Measurements from ENCODE around the gene TMPRSS9. TPM values are rescaled to one million over a fixed set of nuclear protein-coding genes. Genes with fewer than 3 reads are reported as not detected.
A peak's percentile ranks its signal among the peaks of the same experiment; 100 is the strongest.

The TMPRSS9 gene
- total RNA-seq, 1 donor from 2014 or later: not detected

DNA sequence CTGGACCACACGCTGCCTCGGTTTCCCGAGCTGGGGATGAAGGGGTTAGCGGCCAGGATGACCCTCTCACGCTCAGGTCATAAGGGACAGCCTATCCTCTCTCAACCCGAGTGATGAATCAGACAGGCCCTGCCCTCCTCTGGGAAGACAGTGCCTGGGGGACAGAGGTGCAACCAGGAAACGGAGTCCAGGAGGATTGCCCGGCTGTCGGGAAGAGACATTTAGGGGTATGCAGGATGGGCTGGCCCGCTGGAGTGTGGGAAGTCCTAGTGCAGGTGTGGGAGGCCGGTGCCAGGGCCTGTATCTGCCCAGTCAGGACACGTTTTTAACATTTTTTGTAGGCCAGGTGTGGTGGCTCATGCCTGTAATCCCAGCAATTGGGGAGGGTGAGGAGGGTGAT, 40.0 kb upstream of the TMPRSS9 start:
- Mint-ChIP-seq H3K27ac (no peak overlapping the region), H3K36me3 (ENCODE audit: low read depth) (peaks cover 27% of the 10 kb centered on the region), H3K9me3 (peaks cover under 1% of the 10 kb centered on the region), H3K4me3 (no peak overlapping the region), H3K4me1 (peaks cover 59% of the 10 kb centered on the region), H3K27me3 (no peaks in the 10 kb centered on the region)
- DNase-seq (no peak), ATAC-seq (ENCODE audit: low read depth) (no peak)
- POLR2A ChIA-PET: interaction anchor here (0.6 to 4.8 kb wide), 4 partner anchors 9 to 38 kb away, joined by 4 to 48 read pairs (median 13); partner anchors contain the start of genes LSM7, PEAK3 and SPPL2B
- no peak for TF ChIP-seq CTCF (IDR thresholded peaks at IDR 0.05)
- intact Hi-C loops (cut with micrococcal nuclease): no loop called here
- CTCF ChIA-PET: no interaction called here

GRCh38 chr19:2320939-2321338, 39.1 kb upstream of the TMPRSS9 start:
- CTCF ChIA-PET: no interaction called here
- POLR2A ChIA-PET: interaction anchor here (0.6 to 1.4 kb wide), 7 partner anchors 11 to 303 kb away, joined by 3 to 7 read pairs (median 4); partner anchors contain the start of genes PEAK3 and TIMM13
- no peak for ATAC-seq (ENCODE audit: low read depth)
- peaks cover 35% of the 10 kb centered on the region for H3K36me3 Mint-ChIP-seq (ENCODE audit: low read depth)
- DNase-seq: no peak
- H3K4me1 Mint-ChIP-seq: peaks cover 59% of the 10 kb centered on the region
- no peaks in the 10 kb centered on the region for H3K27me3 Mint-ChIP-seq
- no peaks in the 10 kb centered on the region for H3K9me3 Mint-ChIP-seq
- intact Hi-C loops (cut with micrococcal nuclease): no loop called here
- no peak for TF ChIP-seq CTCF (IDR thresholded peaks at IDR 0.05)
- H3K27ac Mint-ChIP-seq: no peak overlapping the region
- no peak overlapping the region for H3K4me3 Mint-ChIP-seq

GRCh38 chr19:2321565-2322283, 38.3 kb upstream of the TMPRSS9 start:
- ChIA-PET POLR2A (interaction anchor here (0.7 to 1.9 kb wide), 8 partner anchors 11 to 106 kb away, joined by 3 to 8 read pairs (median 4); partner anchors contain the start of genes LINGO3 and TIMM13), CTCF (no interaction called here)
- TF ChIP-seq CTCF (IDR thresholded peaks at IDR 0.05): no peak
- Mint-ChIP-seq H3K27me3 (no peaks in the 10 kb centered on the region), H3K4me3 (no peak overlapping the region), H3K27ac (no peak overlapping the region), H3K36me3 (ENCODE audit: low read depth) (peaks cover 40% of the 10 kb centered on the region), H3K9me3 (no peaks in the 10 kb centered on the region), H3K4me1 (peaks cover 60% of the 10 kb centered on the region)
- ATAC-seq (ENCODE audit: low read depth): no peak
- DNase-seq: no peak
- intact Hi-C loops (cut with micrococcal nuclease): no loop called here

DNA sequence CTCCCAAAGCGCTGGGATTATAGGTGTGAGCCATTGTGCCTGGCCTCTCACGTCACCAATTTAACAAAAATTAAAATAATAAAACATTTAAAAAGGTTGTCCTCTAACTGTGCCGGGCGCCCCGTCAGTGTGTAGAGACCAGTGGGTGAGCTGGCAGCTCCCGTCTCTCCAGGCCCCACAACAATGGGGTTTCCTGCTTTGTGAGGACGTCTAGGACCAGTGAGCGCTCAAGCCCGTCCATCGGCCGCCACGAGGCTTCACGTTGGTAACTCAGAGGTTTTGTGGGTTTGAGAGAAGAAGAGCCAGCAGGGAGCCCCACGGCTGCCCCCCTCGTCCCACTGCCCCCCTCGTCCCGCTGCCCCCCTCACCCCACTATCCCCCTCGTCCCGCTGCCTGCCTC, 36.4 kb upstream of the TMPRSS9 start:
- H3K4me3 Mint-ChIP-seq: no peak overlapping the region
- DNase-seq: no peak

More for the DNA sequence above, 36.4 kb upstream of the TMPRSS9 start:
- TF ChIP-seq CTCF (IDR thresholded peaks at IDR 0.05): no peak
- intact Hi-C loops (cut with micrococcal nuclease): loop anchor here (2.0 kb wide), 1 partner anchor 51 kb away; no protein-coding TSS in a partner anchor
- ChIA-PET POLR2A (interaction anchor here (0.5 to 4.5 kb wide), 7 partner anchors 8 to 172 kb away, joined by 3 to 23 read pairs (median 8); partner anchors contain the start of gene AP3D1), CTCF (no interaction called here)
- no peak for ATAC-seq (ENCODE audit: low read depth)
- Mint-ChIP-seq H3K36me3 (ENCODE audit: low read depth) (peaks cover 48% of the 10 kb centered on the region), H3K27me3 (no peaks in the 10 kb centered on the region), H3K9me3 (no peaks in the 10 kb centered on the region), H3K4me1 (peaks cover 58% of the 10 kb centered on the region), H3K27ac (peak overlapping the region; percentile 86)

Data from activated B cell treated with CpG ODN at 0.5 μM for 24 hours (primary cell).